SK-N-MC (cell line): ENCODE results near the gene GRIA1.

Source experiments
- EZH2 ChIP-seq: fragments of 200-600 bp; sonication (generic); IDR thresholded peaks from one replicate; pipeline ENCODE4 v1.6.1; 2017; ENCODE audit warnings: antibody characterized with exemption
- FOXP2 ChIP-seq: optimal IDR thresholded peaks from 2 replicates; pipeline ENCODE3; 2011; ENCODE audit warnings: mild to moderate bottlenecking, moderate library complexity; ENCODE audit not compliant: insufficient read depth; ENCODE audit errors: extremely low read length, control extremely low read depth
- POLR2AphosphoS5 ChIP-seq: IDR thresholded peaks from 2 replicates; pipeline ENCODE4 v1.6.1; 2012; ENCODE audit warnings: mild to moderate bottlenecking, low read depth, low read length, borderline replicate concordance

- no peak for TF ChIP-seq POLR2AphosphoS5
- TF ChIP-seq EZH2, result no peak
- TF ChIP-seq FOXP2, result no peak
Measured at GRCh38 chr5:153543288-153543687, 52.8 kb downstream of the GRIA1 start.
